ENCODE measurements around the gene PAPOLG. TPM values are rescaled to one million over a fixed set of nuclear protein-coding genes. Genes with fewer than 3 reads are reported as not detected.

The PAPOLG gene
- total and polyA plus RNA-seq, 2 of the 13 experiments (the other 11 are each of a cell fraction or from before 2014, with no cell fraction given): 10.1 to 10.4 TPM

DNA sequence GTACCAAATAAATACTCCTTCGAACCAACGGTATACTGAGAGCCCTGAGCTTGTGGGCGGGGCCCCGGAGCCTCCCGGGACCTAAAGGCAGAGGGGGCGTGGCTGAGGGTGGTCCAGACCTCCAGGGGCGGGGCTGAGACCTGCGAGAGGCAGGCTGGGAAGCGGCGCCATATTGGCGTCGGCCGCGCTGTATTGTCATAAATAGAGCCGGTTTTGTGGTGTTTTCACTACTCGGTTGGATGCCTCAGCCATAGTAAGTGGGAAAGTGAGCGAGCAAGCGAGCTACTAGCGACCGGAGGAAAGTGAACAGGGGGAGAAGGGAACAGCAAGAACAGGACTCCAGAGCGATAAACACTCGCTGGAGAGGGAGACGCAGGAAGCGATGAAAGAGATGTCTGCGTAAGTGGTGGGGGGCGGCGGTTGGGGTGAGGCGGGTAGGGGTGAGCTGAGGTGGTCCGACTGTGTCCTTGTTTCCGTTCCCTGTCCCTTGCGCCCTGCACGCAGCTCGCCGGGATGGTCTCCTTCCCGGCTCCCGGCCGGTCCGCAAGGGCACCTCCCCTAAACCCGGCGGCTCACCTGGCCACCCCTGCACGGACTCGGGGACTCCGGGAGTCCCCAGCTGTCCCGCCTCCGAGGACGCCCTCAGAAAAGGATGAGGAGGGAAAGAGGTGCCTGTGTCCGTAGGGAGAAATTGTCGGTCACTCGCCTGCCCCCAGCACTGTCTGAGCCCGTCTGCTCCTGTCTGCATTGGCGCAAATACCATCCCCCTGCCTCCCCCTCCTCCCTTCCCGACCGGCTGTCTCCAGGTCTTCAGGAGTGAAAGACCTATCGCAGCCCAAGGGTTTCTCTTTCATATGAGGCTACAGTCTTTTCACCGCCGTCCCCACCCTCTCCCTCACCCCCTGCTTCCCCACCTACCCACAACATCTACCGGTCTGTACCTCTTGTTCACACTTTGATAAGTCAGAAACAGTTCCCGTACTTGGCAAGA lies at the start of gene PAPOLG (continued):
- TF ChIP-seq PCBP2 (optimal IDR thresholded peaks at IDR 0.05; ENCODE audit: low read depth, low read length, poor library complexity, severe bottlenecking) (no peak), PCBP1 (IDR thresholded peaks at IDR 0.05; ENCODE audit: borderline replicate concordance, low read depth, low read length) (no peak), RAD51 (IDR thresholded peaks at IDR 0.05; ENCODE audit: borderline replicate concordance) (no peak), ZNF24 (IDR thresholded peaks at IDR 0.05) (no peak), ZNF484 (CRISPR knock-in tag; IDR thresholded peaks at IDR 0.05; ENCODE audit: borderline replicate concordance, low read depth) (no peak), JUND (CRISPR knock-in tag; IDR thresholded peaks at IDR 0.05) (no peak), HOXA5 (CRISPR knock-in tag; IDR thresholded peaks at IDR 0.05) (0 out of 2 replicates have a peak, but pooled peaks have one; percentile 49), ZNF136 (CRISPR knock-in tag; IDR thresholded peaks at IDR 0.05; ENCODE audit: low read depth) (no peak), REL (CRISPR knock-in tag; conservative IDR thresholded peaks at IDR 0.05) (no peak), GATA4 (IDR thresholded peaks at IDR 0.05; ENCODE audit: borderline replicate concordance, low read depth) (peak; percentile 74; the same call in 1 of the 2 replicates), ZBTB21 (CRISPR knock-in tag; IDR thresholded peaks at IDR 0.05) (no peak), ZNF629 (CRISPR knock-in tag; conservative IDR thresholded peaks at IDR 0.05) (no peak), GTF2F1 (IDR thresholded peaks at IDR 0.05; ENCODE audit: low read length) (no peak), ZNF441 (CRISPR knock-in tag; IDR thresholded peaks at IDR 0.05; ENCODE audit: borderline replicate concordance) (no peak), ELF1 (CRISPR knock-in tag; IDR thresholded peaks at IDR 0.05) (0 out of 2 replicates have a peak, but pooled peaks have one; percentile 20)
- TF ChIP-seq, protein P1, sequence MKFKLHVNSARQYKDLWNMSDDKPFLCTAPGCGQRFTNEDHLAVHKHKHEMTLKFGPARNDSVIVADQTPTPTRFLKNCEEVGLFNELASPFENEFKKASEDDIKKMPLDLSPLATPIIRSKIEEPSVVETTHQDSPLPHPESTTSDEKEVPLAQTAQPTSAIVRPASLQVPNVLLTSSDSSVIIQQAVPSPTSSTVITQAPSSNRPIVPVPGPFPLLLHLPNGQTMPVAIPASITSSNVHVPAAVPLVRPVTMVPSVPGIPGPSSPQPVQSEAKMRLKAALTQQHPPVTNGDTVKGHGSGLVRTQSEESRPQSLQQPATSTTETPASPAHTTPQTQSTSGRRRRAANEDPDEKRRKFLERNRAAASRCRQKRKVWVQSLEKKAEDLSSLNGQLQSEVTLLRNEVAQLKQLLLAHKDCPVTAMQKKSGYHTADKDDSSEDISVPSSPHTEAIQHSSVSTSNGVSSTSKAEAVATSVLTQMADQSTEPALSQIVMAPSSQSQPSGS (CRISPR knock-in tag; IDR thresholded peaks at IDR 0.05): no peak
- TF ChIP-seq, protein P2, sequence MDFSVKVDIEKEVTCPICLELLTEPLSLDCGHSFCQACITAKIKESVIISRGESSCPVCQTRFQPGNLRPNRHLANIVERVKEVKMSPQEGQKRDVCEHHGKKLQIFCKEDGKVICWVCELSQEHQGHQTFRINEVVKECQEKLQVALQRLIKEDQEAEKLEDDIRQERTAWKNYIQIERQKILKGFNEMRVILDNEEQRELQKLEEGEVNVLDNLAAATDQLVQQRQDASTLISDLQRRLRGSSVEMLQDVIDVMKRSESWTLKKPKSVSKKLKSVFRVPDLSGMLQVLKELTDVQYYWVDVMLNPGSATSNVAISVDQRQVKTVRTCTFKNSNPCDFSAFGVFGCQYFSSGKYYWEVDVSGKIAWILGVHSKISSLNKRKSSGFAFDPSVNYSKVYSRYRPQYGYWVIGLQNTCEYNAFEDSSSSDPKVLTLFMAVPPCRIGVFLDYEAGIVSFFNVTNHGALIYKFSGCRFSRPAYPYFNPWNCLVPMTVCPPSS (IDR thresholded peaks at IDR 0.05): no peak
- TF ChIP-seq, protein P3, sequence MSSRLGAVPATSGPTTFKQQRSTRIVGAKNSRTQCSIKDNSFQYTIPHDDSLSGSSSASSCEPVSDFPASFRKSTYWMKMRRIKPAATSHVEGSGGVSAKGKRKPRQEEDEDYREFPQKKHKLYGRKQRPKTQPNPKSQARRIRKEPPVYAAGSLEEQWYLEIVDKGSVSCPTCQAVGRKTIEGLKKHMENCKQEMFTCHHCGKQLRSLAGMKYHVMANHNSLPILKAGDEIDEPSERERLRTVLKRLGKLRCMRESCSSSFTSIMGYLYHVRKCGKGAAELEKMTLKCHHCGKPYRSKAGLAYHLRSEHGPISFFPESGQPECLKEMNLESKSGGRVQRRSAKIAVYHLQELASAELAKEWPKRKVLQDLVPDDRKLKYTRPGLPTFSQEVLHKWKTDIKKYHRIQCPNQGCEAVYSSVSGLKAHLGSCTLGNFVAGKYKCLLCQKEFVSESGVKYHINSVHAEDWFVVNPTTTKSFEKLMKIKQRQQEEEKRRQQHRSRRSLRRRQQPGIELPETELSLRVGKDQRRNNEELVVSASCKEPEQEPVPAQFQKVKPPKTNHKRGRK (CRISPR knock-in tag; IDR thresholded peaks at IDR 0.05): 0 out of 2 replicates have a peak, but pooled peaks have one; percentile 52
- TF ChIP-seq, protein P4, sequence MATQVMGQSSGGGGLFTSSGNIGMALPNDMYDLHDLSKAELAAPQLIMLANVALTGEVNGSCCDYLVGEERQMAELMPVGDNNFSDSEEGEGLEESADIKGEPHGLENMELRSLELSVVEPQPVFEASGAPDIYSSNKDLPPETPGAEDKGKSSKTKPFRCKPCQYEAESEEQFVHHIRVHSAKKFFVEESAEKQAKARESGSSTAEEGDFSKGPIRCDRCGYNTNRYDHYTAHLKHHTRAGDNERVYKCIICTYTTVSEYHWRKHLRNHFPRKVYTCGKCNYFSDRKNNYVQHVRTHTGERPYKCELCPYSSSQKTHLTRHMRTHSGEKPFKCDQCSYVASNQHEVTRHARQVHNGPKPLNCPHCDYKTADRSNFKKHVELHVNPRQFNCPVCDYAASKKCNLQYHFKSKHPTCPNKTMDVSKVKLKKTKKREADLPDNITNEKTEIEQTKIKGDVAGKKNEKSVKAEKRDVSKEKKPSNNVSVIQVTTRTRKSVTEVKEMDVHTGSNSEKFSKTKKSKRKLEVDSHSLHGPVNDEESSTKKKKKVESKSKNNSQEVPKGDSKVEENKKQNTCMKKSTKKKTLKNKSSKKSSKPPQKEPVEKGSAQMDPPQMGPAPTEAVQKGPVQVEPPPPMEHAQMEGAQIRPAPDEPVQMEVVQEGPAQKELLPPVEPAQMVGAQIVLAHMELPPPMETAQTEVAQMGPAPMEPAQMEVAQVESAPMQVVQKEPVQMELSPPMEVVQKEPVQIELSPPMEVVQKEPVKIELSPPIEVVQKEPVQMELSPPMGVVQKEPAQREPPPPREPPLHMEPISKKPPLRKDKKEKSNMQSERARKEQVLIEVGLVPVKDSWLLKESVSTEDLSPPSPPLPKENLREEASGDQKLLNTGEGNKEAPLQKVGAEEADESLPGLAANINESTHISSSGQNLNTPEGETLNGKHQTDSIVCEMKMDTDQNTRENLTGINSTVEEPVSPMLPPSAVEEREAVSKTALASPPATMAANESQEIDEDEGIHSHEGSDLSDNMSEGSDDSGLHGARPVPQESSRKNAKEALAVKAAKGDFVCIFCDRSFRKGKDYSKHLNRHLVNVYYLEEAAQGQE (IDR thresholded peaks at IDR 0.05; ENCODE audit: borderline replicate concordance in 1 of 2, low read depth in 1 of 2, low read length in 2 of 2): no peak

All from HepG2 (cell line).